Smooth muscle cell (in vitro differentiated cells): ENCODE data around the gene ABHD1. TPM values are rescaled to one million over a fixed set of nuclear protein-coding genes. Genes with fewer than 3 reads are reported as not detected.
"Not testable (repeated sequence)": the region's sequence is repeated elsewhere in the genome, so short reads cannot be mapped to it uniquely, and the experiment has no call there.

Experiments used
- DNase-seq: peaks from one replicate; lab custom pipeline; 2025; ENCODE audit not compliant: unreplicated experiment; lab: John Stamatoyannopoulos, UW
- H2AFZ ChIP-seq: fragments of 200-600 bp; sonication (generic); 2 replicates; pipeline ENCODE4 v1.6.0; 2016; ENCODE audit warnings: antibody characterized with exemption, low read depth, mild to moderate bottlenecking
- H3F3A ChIP-seq: fragments of 200-600 bp; sonication (generic); 2 replicates; pipeline ENCODE4 v1.6.0; 2017; ENCODE audit warnings: antibody characterized with exemption, low read depth
- H3K27ac ChIP-seq: fragments of 200-600 bp; sonication (generic); 2 replicates; pipeline ENCODE4 v1.5.1; 2016; ENCODE audit warnings: low read depth, mild to moderate bottlenecking
- H3K27me3 ChIP-seq: fragments of 200-600 bp; sonication (generic); 2 replicates; pipeline ENCODE4 v1.6.1; 2016; ENCODE audit warnings: low read depth, mild to moderate bottlenecking
- H3K36me3 ChIP-seq: fragments of 200-600 bp; sonication (generic); 2 replicates; pipeline ENCODE4 v1.5.1; 2016; ENCODE audit warnings: low read depth
- H3K4me1 ChIP-seq: fragments of 200-600 bp; sonication (generic); 2 replicates; pipeline ENCODE4 v1.5.1; 2016; ENCODE audit warnings: low read depth
- H3K4me2 ChIP-seq: fragments of 200-600 bp; sonication (generic); 2 replicates; pipeline ENCODE4 v1.6.0; 2016; ENCODE audit warnings: mild to moderate bottlenecking
- H3K4me3 ChIP-seq: fragments of 200-600 bp; sonication (generic); 2 replicates; pipeline ENCODE4 v1.5.1; 2016; ENCODE audit warnings: mild to moderate bottlenecking
- H3K79me2 ChIP-seq: fragments of 200-600 bp; sonication (generic); 2 replicates; pipeline ENCODE4 v1.6.0; 2016; ENCODE audit warnings: low read depth, mild to moderate bottlenecking
- H3K9ac ChIP-seq: fragments of 200-600 bp; sonication (generic); 2 replicates; pipeline ENCODE4 v1.6.0; 2016; ENCODE audit warnings: low read depth
- H3K9me3 ChIP-seq: fragments of 200-600 bp; sonication (generic); replicated peaks from 2 replicates; pipeline ENCODE4 v1.5.1; 2016; ENCODE audit warnings: low read depth
- H4K20me1 ChIP-seq: fragments of 200-600 bp; sonication (generic); 2 replicates; pipeline ENCODE4 v1.6.0; 2016; ENCODE audit warnings: low read depth
- WGBS: methylation state at CpG from one replicate; pipeline ENCODE4 v1.1.7; 2016; ENCODE audit warnings: low lambda C conversion rate; 5-methylcytosine and 5-hydroxymethylcytosine counted together
- polyA plus RNA-seq: library from polyadenylated mRNA; unstranded; fragments of >200 nt; fragmentation: Nextera tagmentation; extraction: Ambion mirVana; gene quantifications from 2 replicates; pipeline ENCODE4 v1.2.1, GENCODE V29; 2016
- total RNA-seq: library from RNA; depleted of rRNA; stranded (reverse); fragments of >200 nt; gene quantifications from 2 replicates; pipeline ENCODE4 v1.2.3, GENCODE V29; 2014
- TF ChIP-seq, protein P1 (sequence below): fragments of 200-600 bp; sonication (generic); IDR thresholded peaks from 2 replicates; pipeline ENCODE4 v1.5.1; 2017; ENCODE audit warnings: borderline replicate concordance, mild to moderate bottlenecking, antibody characterized with exemption; ENCODE audit not compliant: insufficient read depth, poor library complexity, severe bottlenecking

ABHD1 gene
- total and polyA plus RNA-seq, 2 experiments from 2014 or later, result not detected

DNA sequence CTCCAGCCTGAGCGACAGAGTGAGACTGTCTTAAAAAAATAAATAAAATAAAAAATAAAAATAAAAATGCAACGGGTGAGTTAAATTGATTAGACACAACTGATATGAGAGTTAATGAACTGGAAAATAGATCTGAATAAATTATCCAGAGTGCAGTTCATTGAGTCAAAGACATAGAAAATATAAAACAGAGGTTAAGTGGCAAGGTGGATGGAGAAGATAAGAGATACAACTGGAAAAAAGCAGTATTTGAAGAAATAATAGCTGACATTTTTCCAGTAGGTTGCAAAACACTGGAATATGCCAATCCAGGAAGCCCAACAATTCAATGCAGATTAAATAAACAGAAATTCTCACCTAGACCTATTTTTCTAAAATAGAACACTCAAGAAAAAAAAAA, 15.4 kb upstream of the ABHD1 start:
- Histone ChIP-seq H4K20me1 (no peaks in the 10 kb centered on the region), H3K9ac (no peak overlapping the region), H3K36me3 (no peaks in the 10 kb centered on the region), H3K9me3 (no peaks in the 10 kb centered on the region), H3K4me3 (no peak overlapping the region), H3K27ac (no peak overlapping the region), H3K4me2 (no peak overlapping the region), H3F3A (no peaks in the 10 kb centered on the region), H3K79me2 (no peaks in the 10 kb centered on the region), H2AFZ (no peak overlapping the region), H3K4me1 (no peaks in the 10 kb centered on the region), H3K27me3 (peaks cover 9% of the 10 kb centered on the region)
- TF ChIP-seq, protein P1, sequence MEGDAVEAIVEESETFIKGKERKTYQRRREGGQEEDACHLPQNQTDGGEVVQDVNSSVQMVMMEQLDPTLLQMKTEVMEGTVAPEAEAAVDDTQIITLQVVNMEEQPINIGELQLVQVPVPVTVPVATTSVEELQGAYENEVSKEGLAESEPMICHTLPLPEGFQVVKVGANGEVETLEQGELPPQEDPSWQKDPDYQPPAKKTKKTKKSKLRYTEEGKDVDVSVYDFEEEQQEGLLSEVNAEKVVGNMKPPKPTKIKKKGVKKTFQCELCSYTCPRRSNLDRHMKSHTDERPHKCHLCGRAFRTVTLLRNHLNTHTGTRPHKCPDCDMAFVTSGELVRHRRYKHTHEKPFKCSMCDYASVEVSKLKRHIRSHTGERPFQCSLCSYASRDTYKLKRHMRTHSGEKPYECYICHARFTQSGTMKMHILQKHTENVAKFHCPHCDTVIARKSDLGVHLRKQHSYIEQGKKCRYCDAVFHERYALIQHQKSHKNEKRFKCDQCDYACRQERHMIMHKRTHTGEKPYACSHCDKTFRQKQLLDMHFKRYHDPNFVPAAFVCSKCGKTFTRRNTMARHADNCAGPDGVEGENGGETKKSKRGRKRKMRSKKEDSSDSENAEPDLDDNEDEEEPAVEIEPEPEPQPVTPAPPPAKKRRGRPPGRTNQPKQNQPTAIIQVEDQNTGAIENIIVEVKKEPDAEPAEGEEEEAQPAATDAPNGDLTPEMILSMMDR, result no peak
- 95% methylated on average over 2 of the region's 2 CpGs for WGBS
- DNase-seq, result no peak

DNA sequence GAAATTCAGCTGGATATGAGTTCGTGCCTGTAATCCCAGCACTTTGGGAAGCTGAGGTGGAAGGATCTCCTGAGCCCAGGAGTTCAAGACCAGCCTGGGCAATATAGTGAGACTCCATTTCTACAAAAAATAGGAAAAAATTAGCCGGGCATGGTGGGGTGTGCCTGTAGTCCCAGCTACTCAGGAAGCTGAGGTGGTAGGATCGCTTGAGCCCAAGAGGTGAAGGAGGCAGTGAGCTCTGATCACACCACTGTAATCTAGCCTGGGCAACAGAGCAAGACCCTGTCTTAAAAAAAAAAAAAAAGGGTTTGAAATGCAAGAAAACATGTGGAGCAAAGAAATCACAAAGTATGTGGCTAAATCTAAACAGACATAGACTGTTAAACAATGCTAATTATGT, 14.5 kb upstream of the ABHD1 start:
- DNase-seq, result no peak
- no peaks in the 10 kb centered on the region for H3F3A ChIP-seq
- no peaks in the 10 kb centered on the region for H3K4me1 ChIP-seq
- no peak overlapping the region for H3K27ac ChIP-seq
- no peaks in the 10 kb centered on the region for H3K36me3 ChIP-seq
- H2AFZ ChIP-seq, result no peak overlapping the region
- no peak overlapping the region for H3K4me2 ChIP-seq
- H4K20me1 ChIP-seq, result no peaks in the 10 kb centered on the region
- peaks cover 9% of the 10 kb centered on the region for H3K27me3 ChIP-seq
- H3K9ac ChIP-seq, result no peak overlapping the region
- no peaks in the 10 kb centered on the region for H3K79me2 ChIP-seq
- H3K4me3 ChIP-seq, result no peak overlapping the region
- 97% methylated on average over 3 of the region's 3 CpGs for WGBS
- TF ChIP-seq, protein P1, result no peak
- H3K9me3 ChIP-seq, result no peaks in the 10 kb centered on the region

DNA sequence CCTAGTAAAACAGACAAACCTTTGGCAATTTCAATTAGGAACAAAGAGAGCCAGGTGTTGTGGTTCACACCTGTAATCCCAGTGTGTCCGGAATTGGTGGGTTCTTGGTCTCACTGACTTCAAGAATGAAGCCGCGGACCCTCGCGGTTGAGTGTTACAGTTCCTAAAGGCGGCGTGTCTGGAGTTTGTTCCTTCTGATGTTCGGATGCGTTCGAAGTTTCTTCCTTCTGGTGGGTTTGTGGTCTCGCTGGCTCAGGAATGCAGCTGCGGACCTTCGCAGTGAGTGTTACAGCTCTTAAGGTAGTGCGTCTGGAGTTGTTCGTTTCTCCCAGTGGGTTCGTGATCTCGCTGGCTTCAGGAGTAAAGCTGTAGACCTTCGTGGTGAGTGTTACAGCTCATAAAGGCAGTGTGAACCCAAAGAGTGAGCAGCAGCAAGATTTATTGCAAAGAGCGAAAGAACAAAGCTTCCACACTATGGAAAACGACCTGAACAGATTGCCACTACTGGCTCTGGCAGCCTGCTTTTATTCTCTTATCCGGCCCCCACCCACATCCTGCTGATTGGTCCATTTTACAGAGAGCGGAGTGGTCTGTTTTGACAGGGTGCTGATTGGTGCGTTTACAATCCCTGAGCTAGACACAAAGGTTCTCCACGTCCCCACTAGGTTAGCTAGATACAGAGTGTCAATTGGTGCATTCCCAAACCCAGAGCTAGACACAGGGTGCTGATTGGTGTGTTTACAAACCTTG, 12.8 kb upstream of the ABHD1 start:
- not testable (repeated sequence) for H3K36me3 ChIP-seq, H3K4me1 ChIP-seq
- 89% methylated on average over 24 of the region's 24 CpGs for WGBS

DNA sequence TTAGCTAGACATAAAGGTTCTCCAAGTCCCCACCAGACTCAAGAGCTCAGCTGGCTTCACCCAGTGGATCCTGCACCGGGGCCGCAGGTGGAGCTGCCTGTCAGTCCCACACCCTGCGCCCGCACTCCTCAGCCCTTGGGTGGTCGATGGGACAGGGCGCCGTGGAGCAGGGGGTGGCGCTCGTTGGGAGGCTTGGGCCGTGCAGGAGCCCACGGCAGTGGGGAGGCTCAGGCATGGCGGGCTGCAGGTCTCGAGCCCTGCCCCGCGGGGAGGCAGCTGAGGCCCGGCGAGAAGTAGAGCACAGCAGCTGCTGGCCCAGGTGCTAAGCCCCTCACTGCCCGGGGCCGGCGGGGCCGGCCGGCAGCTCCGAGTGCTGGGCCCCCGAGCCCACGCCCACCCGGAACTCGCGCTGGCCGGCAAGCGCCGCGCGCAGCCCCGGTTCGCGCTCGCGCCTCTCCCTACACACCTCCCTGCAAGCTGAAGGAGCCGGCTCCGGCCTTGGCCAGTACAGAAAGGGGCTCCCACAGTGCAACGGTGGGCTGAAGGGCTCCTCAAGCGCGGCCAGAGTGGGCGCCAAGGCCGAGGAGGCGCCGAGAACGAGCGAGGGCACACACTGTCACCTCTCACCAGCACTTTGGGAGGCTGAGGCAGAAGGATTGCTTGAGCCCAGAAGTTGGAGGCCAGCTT, 12.1 kb upstream of the ABHD1 start:
- not testable (repeated sequence) for H3K27ac ChIP-seq, H3K36me3 ChIP-seq, H3K9ac ChIP-seq, DNase-seq, H2AFZ ChIP-seq, H3K4me2 ChIP-seq, H3K27me3 ChIP-seq, H3F3A ChIP-seq, H3K9me3 ChIP-seq, H4K20me1 ChIP-seq, H3K4me3 ChIP-seq, H3K79me2 ChIP-seq, H3K4me1 ChIP-seq
- 97% methylated on average over 48 of the region's 49 CpGs for WGBS

More for the DNA sequence above, 12.8 kb upstream of the ABHD1 start:
- not testable (repeated sequence) for H3K9me3 ChIP-seq, H3F3A ChIP-seq, H3K27me3 ChIP-seq, H3K9ac ChIP-seq, H4K20me1 ChIP-seq, H3K79me2 ChIP-seq, H2AFZ ChIP-seq, H3K27ac ChIP-seq, H3K4me2 ChIP-seq, H3K4me3 ChIP-seq, DNase-seq
